ENCODE data around the gene L3MBTL4.

- no peak for TF ChIP-seq EZH2 (IDR thresholded peaks at IDR 0.05; ENCODE audit: borderline replicate concordance)
- TF ChIP-seq CTCF (IDR thresholded peaks at IDR 0.05; ENCODE audit: poor library complexity): no peak
Observed at GRCh38 chr18:6294148-6294784, 120.4 kb downstream of the L3MBTL4 start.

Data from hepatocyte (in vitro differentiated cells).